Mucosa of stomach (tissue), 1 donor: ENCODE results near the gene JADE2.
"Not testable (repeated sequence)": the region's sequence is repeated elsewhere in the genome, so short reads cannot be mapped to it uniquely, and the experiment has no call there.

Source experiments
- H3K27me3 ChIP-seq: one replicate; pipeline ENCODE4 v1.7.0; 2013; ENCODE audit warnings: mild to moderate bottlenecking, low read length; ENCODE audit not compliant: control insufficient read depth, insufficient read depth
- H3K36me3 ChIP-seq: one replicate; pipeline ENCODE4 v1.7.0; 2013; ENCODE audit warnings: low read length; ENCODE audit not compliant: control insufficient read depth, insufficient read depth
- H3K4me1 ChIP-seq: one replicate; pipeline ENCODE4 v1.7.0; 2013; ENCODE audit warnings: mild to moderate bottlenecking, low read length; ENCODE audit not compliant: control insufficient read depth, insufficient read depth
- H3K4me3 ChIP-seq: one replicate; pipeline ENCODE4 v1.7.0; 2013; ENCODE audit warnings: low read length
- H3K9ac ChIP-seq: one replicate; pipeline ENCODE4 v1.7.0; 2013; ENCODE audit warnings: mild to moderate bottlenecking, low read length, moderate library complexity
- H3K9me3 ChIP-seq: one replicate; pipeline ENCODE4 v1.7.0; 2013; ENCODE audit warnings: mild to moderate bottlenecking, low read length, moderate library complexity; ENCODE audit not compliant: control insufficient read depth
- donor health status: Pancreatic carcinoma.

The JADE2 gene

DNA sequence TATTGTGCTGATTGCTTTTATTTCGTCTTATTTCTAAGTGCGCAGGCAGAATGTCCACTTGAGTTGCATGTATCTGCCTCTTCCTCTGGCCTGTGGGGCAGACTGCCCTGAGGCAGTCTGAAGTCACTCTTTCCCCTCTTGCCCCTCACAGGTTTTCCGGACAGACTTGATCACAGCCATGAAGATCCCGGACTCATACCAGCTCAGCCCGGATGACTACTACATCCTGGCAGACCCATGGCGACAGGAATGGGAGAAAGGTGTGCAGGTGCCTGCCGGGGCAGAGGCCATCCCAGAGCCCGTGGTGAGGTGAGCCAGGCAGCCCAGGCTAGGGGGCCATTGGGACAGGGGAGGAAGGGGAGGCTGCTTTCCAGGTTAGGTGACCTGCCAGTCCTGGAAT lies 26.4 kb downstream of the JADE2 start:
- peaks cover 65% of the 10 kb centered on the region for H3K4me1 ChIP-seq
- H3K9ac ChIP-seq = peak overlapping the region; percentile 17
- H3K27me3 ChIP-seq = no peaks in the 10 kb centered on the region
- H3K4me3 ChIP-seq = no peak overlapping the region
- peaks cover 5% of the 10 kb centered on the region for H3K36me3 ChIP-seq
- no peaks in the 10 kb centered on the region for H3K9me3 ChIP-seq

DNA sequence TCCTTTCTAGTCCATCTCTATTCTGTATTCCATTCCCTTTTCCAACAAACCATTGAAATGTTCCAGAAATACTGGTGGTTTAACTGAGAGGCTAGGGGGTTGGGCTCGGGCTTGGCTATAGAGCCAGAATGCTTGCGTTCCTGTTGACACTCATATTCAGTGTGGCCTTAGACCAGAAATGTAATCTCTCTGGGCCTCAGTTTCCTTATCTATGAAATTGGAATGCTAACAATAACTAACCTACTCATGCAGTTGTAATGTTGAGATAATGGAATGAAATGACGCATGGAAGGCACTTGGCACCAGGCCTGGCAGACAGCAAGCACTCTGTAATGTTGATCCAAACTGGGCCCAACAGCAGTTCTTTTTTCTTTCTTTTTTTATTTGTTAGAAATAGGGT lies 26.8 kb downstream of the JADE2 start:
- Histone ChIP-seq H3K9me3 (no peaks in the 10 kb centered on the region), H3K36me3 (peaks cover 5% of the 10 kb centered on the region), H3K4me1 (peaks cover 61% of the 10 kb centered on the region)

DNA sequence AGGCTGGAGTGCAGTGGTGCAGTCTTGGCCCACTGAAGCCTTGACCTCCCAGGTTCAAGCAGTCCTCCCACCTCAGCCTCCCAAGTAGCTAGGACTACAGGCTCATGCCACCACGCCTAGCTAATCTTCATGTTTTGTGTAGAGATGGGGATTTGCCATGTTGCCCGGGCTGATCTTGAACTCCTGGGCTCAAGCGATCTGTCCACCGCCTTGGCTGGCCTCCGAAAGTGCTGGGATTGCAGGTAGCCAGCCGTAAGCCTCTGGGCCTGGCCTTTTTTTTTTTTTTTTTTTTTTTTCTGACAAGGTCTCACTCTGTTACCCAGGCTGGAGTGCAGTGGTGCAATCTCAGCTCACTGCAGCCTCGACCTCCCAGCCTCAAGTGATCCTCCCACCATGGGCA lies 27.2 kb downstream of the JADE2 start:
- not testable (repeated sequence) for H3K9me3 ChIP-seq, H3K27me3 ChIP-seq, H3K36me3 ChIP-seq, H3K4me3 ChIP-seq, H3K9ac ChIP-seq
- peaks cover 56% of the 10 kb centered on the region for H3K4me1 ChIP-seq

More for the DNA sequence above, 26.8 kb downstream of the JADE2 start:
- H3K9ac ChIP-seq = peak overlapping the region; percentile 17
- no peaks in the 10 kb centered on the region for H3K27me3 ChIP-seq
- no peak overlapping the region for H3K4me3 ChIP-seq

DNA sequence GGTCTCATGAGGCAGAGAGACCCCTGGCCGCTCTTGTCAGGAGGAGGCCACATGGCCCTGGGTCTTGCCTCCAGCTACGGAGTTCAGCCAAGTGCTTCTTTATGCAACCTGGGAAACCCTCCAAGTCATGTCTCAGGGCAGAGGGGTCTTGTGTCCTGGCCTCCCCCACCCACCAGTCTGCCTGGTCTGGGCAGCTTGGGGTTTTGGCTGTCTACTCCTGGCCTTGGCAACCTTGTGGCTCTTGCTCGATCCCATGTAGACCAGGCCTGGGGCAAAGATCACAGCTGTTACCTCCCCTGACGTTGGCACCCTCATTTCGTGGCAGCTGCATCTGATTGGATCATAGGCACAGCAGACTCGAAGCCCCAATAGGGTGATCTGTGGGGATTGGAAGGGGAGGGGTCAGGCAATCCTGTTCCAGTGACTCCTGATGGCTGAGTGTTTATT lies 28.4 kb downstream of the JADE2 start:
- no peak overlapping the region for H3K4me3 ChIP-seq
- H3K4me1 ChIP-seq = peaks cover 45% of the 10 kb centered on the region
- no peak overlapping the region for H3K9ac ChIP-seq
- peaks cover under 1% of the 10 kb centered on the region for H3K36me3 ChIP-seq
- no peaks in the 10 kb centered on the region for H3K9me3 ChIP-seq
- no peaks in the 10 kb centered on the region for H3K27me3 ChIP-seq

DNA sequence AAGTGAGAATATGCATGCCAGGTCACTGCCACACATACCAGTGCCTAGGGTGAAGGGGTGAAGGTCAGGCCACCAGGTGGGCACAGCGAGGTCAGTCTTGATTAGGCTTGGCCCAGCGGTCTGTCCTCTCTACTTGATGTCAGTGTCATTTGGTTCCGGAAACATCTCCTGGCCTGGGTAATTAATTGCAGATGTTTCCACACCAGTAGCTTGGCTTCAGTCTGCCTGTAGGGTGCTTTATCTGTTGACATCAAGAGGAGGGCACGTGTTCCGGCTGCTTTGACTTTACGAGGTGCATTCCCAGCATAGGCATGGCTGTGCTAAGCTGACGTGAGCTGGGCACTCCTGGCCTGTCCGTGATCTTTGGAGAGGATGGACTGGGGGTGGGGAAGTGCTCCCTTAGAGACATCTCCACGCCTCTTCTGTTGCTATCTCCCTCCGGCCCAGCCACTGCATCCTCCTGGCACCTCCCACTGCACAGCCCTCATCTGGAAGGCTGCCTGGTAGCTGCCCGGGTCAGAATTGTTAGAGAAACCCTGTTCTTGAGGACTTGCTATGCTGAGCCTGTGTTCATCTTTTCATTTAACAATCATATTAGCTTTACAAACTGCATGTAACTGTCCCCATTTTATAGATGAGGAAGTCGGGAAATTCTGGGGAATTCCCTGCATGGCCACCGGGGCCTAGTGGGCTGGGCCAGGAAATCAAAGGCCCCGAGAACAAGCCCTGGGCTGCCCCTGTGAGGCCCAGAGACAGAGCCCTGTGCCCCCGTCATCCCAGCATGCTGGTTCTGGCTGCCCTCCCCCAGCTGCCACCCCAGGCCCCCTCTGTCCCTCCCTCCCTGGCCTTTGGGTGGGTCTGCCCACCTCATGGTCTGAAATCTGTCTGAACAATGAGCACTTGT lies 29.1 kb downstream of the JADE2 start:
- Histone ChIP-seq H3K9ac (no peak overlapping the region), H3K36me3 (peaks cover 5% of the 10 kb centered on the region), H3K4me1 (peaks cover 44% of the 10 kb centered on the region)

DNA sequence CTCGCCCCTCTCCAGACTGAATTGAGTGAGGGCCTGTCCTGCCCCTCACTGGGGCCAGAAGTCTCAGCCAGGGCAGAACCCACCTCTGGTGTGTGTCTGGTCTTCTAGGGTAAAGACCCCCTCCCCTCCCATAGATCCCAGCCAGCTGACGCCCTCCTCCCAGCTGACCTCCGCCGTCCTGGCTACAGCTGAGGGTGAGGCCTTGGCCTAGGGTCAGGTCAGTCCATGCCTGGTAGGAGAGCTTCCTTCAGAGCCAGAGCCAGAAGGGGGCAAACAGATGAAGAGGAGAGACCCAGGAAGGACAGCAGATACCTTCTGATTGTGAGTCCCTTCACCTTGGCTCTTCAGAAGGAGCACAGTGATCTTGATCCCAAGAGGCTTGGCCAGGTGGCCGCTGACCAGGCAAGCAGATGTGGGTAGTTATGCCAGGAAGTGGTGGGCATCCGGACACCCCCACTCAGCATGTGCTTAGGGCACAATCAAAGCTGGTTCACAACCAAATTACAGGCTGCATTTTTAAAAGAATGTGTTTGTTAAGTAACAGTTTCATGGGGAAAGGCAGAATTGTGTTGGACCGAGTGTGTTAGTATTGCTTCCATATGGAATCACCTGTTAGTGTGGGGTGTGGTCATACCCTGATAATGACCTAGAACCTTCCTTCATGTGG lies 29.9 kb downstream of the JADE2 start:
- Histone ChIP-seq H3K4me1 (peaks cover 44% of the 10 kb centered on the region), H3K27me3 (no peaks in the 10 kb centered on the region), H3K9me3 (no peaks in the 10 kb centered on the region), H3K4me3 (no peak overlapping the region), H3K36me3 (peaks cover 13% of the 10 kb centered on the region), H3K9ac (no peak overlapping the region)

More for the DNA sequence above, 29.1 kb downstream of the JADE2 start:
- H3K4me3 ChIP-seq = no peak overlapping the region
- no peaks in the 10 kb centered on the region for H3K27me3 ChIP-seq
- H3K9me3 ChIP-seq = no peaks in the 10 kb centered on the region

DNA sequence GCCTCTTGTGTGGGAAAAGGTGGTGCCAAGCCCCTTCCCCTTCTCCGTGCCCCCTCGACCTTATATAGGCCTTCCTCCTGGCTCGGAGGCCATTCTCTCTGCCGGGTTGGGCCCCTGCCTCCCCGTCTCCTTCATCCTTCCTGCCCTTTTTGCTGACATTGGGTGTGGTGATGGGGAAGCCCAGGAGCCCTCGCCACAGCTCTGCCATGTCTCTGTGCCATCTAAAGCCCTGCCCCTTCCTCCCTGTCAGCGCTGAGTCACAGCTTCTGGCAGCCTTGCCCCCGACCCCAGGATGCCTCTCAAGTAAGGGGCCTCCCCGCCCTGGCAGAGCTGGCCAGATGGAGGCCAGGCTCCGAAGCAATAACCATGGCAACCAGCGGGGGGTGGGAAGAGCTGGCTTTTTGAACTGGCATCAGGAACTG lies 30.4 kb downstream of the JADE2 start:
- peaks cover 44% of the 10 kb centered on the region for H3K4me1 ChIP-seq

DNA sequence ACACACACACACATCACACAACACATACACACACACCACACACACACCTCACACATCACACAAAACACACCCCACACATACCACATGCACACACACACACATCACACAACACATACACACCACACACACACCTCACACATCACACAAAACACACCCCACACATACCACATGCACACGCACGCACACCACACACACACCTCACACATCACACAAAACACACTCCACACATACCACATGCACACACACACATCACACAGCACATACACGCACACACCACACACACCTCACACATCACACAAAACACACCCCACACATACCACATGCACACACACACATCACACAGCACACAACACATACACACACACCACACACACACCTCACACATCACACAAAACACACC lies 31.1 kb downstream of the JADE2 start:
- Histone ChIP-seq H3K4me1 (peaks cover 41% of the 10 kb centered on the region), H3K36me3 (peaks cover 22% of the 10 kb centered on the region)
- not testable (repeated sequence) for H3K9ac ChIP-seq, H3K4me3 ChIP-seq, H3K27me3 ChIP-seq, H3K9me3 ChIP-seq

More for the DNA sequence above, 30.4 kb downstream of the JADE2 start:
- no peak overlapping the region for H3K4me3 ChIP-seq
- H3K9ac ChIP-seq = no peak overlapping the region
- peaks cover 18% of the 10 kb centered on the region for H3K36me3 ChIP-seq
- no peaks in the 10 kb centered on the region for H3K27me3 ChIP-seq
- H3K9me3 ChIP-seq = no peaks in the 10 kb centered on the region

DNA sequence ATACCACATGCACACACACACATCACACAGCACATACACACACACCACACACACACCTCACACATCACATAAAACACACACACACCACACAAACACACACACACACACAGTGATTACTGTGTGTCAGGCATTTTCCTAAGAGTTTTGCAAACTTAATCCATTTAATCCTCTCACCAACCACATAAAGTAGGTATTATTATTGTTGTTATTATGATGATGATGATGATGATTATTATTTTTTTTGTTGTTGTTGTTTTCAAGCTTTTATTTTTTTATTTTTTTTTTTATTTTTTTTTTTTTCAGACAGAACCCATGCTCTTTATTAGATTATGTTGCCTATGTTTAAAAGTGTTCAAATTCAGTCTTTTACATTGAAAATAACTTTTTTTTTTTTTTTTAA lies 31.5 kb downstream of the JADE2 start:
- H3K4me3 ChIP-seq = no peak overlapping the region
- no peaks in the 10 kb centered on the region for H3K27me3 ChIP-seq
- H3K4me1 ChIP-seq = peaks cover 37% of the 10 kb centered on the region
- peaks cover 22% of the 10 kb centered on the region for H3K36me3 ChIP-seq
- H3K9me3 ChIP-seq = no peaks in the 10 kb centered on the region
- no peak overlapping the region for H3K9ac ChIP-seq

DNA sequence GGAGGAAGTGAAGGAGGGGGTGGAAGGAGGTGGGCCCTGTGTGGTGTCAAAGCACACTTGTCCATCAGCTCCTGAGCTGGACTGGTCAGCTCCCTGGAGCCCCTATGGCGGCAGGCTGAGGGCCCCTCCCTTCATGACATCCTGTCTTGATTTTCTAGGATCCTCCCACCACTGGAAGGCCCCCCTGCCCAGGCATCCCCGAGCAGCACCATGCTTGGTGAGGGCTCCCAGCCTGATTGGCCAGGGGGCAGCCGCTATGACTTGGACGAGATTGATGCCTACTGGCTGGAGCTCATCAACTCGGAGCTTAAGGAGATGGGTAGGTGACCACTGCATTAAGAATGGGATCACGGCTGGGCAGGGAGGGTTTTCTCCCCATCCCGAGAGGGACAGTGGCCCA lies 34.2 kb downstream of the JADE2 start:
- Histone ChIP-seq H3K27me3 (no peaks in the 10 kb centered on the region), H3K4me3 (no peak overlapping the region), H3K36me3 (peaks cover 29% of the 10 kb centered on the region), H3K4me1 (peaks cover 15% of the 10 kb centered on the region), H3K9me3 (no peaks in the 10 kb centered on the region), H3K9ac (no peak overlapping the region)

DNA sequence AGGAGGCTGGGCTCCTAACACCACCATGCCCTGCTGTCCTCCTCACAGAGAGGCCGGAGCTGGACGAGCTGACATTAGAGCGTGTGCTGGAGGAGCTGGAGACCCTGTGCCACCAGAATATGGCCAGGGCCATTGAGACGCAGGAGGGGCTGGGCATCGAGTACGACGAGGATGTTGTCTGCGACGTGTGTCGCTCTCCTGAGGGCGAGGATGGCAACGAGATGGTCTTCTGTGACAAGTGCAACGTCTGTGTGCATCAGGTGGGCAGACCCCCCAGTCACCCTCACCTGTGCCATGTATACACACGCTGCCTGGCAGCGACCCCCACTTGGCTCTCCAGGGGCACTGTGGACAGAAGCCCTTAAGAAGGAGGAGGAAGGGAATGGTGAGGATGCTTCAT lies 35.2 kb downstream of the JADE2 start:
- H3K9ac ChIP-seq = no peak overlapping the region
- peaks cover 33% of the 10 kb centered on the region for H3K36me3 ChIP-seq
- peaks cover 4% of the 10 kb centered on the region for H3K4me1 ChIP-seq
- no peaks in the 10 kb centered on the region for H3K27me3 ChIP-seq
- no peak overlapping the region for H3K4me3 ChIP-seq
- no peaks in the 10 kb centered on the region for H3K9me3 ChIP-seq

DNA sequence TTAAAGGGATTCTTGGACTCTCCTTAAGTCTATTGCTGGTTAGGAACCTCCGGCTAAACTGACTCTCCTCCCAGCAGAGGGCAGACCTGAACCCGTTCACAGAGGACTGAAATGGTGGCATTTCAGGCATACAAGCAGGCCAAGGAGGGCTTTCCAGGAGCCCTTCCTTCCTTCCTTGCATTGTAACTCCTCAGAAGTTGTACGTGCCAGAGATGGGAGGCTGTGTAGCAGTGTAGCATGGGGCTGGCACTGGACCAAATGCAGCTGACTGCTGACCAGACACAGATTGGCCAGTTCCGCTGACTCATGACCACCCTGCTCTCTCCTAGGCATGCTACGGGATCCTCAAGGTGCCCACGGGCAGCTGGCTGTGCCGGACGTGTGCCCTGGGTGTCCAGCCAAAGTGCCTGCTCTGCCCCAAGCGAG lies 36.4 kb downstream of the JADE2 start:
- H3K9ac ChIP-seq = no peak overlapping the region
- peaks cover 45% of the 10 kb centered on the region for H3K36me3 ChIP-seq
- H3K9me3 ChIP-seq = no peaks in the 10 kb centered on the region
- no peaks in the 10 kb centered on the region for H3K4me1 ChIP-seq
- H3K27me3 ChIP-seq = no peaks in the 10 kb centered on the region
- no peak overlapping the region for H3K4me3 ChIP-seq
